ENCODE results near the gene DAPK1.

DNA sequence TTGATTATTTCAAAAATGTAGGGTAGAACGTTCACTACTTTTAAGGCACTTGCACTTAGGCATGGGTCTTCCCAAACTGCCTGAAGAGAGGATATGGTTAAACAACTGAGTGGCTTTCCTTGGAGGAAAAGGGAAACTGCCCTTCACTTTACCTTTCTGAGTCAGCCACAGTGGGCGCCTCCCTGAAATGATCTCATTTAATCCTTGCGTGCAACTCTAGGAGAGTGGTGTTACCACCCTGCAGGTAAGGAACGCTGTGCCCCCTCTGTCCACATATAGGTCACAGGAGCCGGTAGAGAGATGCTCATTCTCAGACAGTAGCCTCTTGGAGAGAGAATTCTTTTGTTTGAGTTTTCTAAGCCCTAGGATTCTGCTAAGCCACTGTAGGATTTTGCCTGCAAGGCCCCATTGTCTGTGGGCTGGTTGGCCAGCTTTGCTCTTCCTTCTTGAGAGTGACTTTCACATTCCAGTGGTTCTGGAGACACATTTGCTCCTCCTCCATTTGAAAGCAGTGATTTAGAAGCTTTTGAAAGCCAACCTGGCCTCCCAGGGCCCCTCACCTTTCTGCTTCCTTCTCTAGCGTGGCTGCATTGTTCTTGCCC lies 118.0 kb downstream of the DAPK1 start:
- TF ChIP-seq, protein P1, sequence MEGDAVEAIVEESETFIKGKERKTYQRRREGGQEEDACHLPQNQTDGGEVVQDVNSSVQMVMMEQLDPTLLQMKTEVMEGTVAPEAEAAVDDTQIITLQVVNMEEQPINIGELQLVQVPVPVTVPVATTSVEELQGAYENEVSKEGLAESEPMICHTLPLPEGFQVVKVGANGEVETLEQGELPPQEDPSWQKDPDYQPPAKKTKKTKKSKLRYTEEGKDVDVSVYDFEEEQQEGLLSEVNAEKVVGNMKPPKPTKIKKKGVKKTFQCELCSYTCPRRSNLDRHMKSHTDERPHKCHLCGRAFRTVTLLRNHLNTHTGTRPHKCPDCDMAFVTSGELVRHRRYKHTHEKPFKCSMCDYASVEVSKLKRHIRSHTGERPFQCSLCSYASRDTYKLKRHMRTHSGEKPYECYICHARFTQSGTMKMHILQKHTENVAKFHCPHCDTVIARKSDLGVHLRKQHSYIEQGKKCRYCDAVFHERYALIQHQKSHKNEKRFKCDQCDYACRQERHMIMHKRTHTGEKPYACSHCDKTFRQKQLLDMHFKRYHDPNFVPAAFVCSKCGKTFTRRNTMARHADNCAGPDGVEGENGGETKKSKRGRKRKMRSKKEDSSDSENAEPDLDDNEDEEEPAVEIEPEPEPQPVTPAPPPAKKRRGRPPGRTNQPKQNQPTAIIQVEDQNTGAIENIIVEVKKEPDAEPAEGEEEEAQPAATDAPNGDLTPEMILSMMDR (IDR thresholded peaks at IDR 0.05; ENCODE audit: low read depth, low read length): no peak
- no peak for TF ChIP-seq EZH2phosphoT487 (IDR thresholded peaks at IDR 0.05; ENCODE audit: low read depth)
